ENCODE measurements around the gene FAM20A.

FAM20A gene

DNA sequence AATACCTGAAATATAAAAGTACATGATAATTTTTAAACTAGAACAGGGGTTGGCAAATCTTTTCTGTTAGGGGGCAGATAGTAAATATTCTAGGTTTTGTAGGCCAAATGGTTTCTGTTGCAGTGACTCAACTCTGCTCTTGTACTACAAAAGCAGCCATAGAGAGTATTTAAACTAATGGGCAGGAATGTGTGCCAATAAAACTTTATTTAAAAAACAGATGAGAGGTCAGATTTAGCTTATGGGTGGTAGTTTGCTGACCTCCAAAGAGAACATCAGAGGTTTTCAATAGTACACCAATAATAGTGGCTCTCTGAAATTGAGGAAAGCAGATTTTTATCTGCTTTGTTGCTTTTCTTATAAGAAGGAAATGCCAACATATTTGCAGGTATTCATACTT lies 15.2 kb upstream of the FAM20A start:
- H3K9ac ChIP-seq (ENCODE audit: insufficient read length, low read depth): no peak overlapping the region
- no peak overlapping the region for H3K4me3 ChIP-seq (ENCODE audit: insufficient read length, low read depth)
- no peaks in the 10 kb centered on the region for H3K4me1 ChIP-seq (ENCODE audit: insufficient read depth, insufficient read length)
- TF ChIP-seq ZNF274 (IDR thresholded peaks at IDR 0.05; ENCODE audit: low read depth, low read length) (no peak), SUZ12 (IDR thresholded peaks at IDR 0.05; ENCODE audit: extremely low read depth, insufficient read depth, insufficient read length) (no peak), YY1 (IDR thresholded peaks at IDR 0.05; ENCODE audit: insufficient read depth, insufficient read length) (no peak)
- H3K9me3 ChIP-seq (ENCODE audit: insufficient read depth, low read length): no peaks in the 10 kb centered on the region; the same call in 1 of the 2 replicates
- no peaks in the 10 kb centered on the region for H3K36me3 ChIP-seq (ENCODE audit: insufficient read depth, insufficient read length, low read length)
- H3K27me3 ChIP-seq (ENCODE audit: insufficient read depth, insufficient read length): no peaks in the 10 kb centered on the region
- DNase-seq (ENCODE audit: low read depth, low spot score): no peak

DNA sequence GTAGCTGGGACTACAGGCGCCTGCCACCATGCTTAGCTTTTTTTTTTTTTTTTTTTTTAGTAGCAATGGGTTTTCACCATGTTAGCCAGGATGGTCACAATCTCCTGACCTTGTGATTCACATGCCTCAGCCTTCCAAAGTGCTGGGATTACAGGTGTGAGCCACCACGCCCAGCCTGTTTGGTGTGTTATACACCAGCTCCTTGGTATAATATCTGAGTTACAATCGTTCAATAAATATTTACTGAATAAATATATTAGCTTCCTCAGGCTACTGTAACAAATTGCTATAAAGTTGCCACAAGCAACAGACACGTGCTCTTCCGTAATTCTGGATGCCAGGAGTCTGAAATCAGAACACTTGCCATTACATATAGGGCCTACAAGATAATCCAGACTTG lies 13.6 kb upstream of the FAM20A start:
- no peaks in the 10 kb centered on the region for H3K27me3 ChIP-seq (ENCODE audit: insufficient read depth, insufficient read length)
- DNase-seq (ENCODE audit: low read depth, low spot score): no peak

DNA sequence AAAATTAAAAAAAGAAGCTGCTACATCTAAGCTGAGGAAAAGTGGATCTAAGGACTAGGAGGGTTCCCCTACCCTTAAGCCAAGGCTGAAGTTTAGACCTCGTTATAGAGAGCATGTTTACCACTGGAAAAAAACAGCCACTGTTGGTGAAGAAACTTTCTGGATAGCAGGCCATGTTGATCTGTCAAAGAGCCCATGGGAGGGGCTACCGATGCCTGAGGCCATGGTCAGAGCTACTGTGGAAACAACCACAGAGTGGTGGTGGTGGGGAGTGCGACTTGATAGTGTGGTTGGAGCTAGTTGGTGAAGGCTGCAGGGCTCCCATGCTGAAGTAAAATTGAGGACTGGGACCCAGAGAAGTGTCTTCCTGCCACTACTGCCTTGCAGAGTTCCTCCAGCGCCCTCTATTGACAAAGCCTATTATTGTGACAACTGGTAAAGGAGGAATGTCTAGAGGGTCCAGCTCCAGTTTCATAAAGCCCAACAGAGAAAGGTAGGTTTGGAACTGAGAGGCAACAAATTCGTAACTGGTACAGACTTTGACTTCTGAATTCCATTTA lies 12.7 kb upstream of the FAM20A start:
- TF ChIP-seq ZNF274 (IDR thresholded peaks at IDR 0.05; ENCODE audit: low read depth, low read length): no peak
- TF ChIP-seq SUZ12 (IDR thresholded peaks at IDR 0.05; ENCODE audit: extremely low read depth, insufficient read depth, insufficient read length): no peak
- no peak for TF ChIP-seq YY1 (IDR thresholded peaks at IDR 0.05; ENCODE audit: insufficient read depth, insufficient read length)
- peak; percentile 58 for DNase-seq (ENCODE audit: low read depth, low spot score)
- no peaks in the 10 kb centered on the region for H3K36me3 ChIP-seq (ENCODE audit: insufficient read depth, insufficient read length, low read length)
- H3K4me3 ChIP-seq (ENCODE audit: insufficient read length, low read depth): no peak overlapping the region
- no peak overlapping the region for H3K9ac ChIP-seq (ENCODE audit: insufficient read length, low read depth)
- peaks cover 23% of the 10 kb centered on the region for H3K9me3 ChIP-seq (ENCODE audit: insufficient read depth, low read length)
- H3K27me3 ChIP-seq (ENCODE audit: insufficient read depth, insufficient read length): no peaks in the 10 kb centered on the region
- no peaks in the 10 kb centered on the region for H3K4me1 ChIP-seq (ENCODE audit: insufficient read depth, insufficient read length)

More for the DNA sequence above, 13.6 kb upstream of the FAM20A start:
- TF ChIP-seq YY1 (IDR thresholded peaks at IDR 0.05; ENCODE audit: insufficient read depth, insufficient read length) (no peak), SUZ12 (IDR thresholded peaks at IDR 0.05; ENCODE audit: extremely low read depth, insufficient read depth, insufficient read length) (no peak), ZNF274 (IDR thresholded peaks at IDR 0.05; ENCODE audit: low read depth, low read length) (no peak)
- no peak overlapping the region for H3K4me3 ChIP-seq (ENCODE audit: insufficient read length, low read depth)
- H3K9me3 ChIP-seq (ENCODE audit: insufficient read depth, low read length): peaks cover 14% of the 10 kb centered on the region
- H3K4me1 ChIP-seq (ENCODE audit: insufficient read depth, insufficient read length): no peaks in the 10 kb centered on the region
- H3K9ac ChIP-seq (ENCODE audit: insufficient read length, low read depth): no peak overlapping the region
- no peaks in the 10 kb centered on the region for H3K36me3 ChIP-seq (ENCODE audit: insufficient read depth, insufficient read length, low read length)

DNA sequence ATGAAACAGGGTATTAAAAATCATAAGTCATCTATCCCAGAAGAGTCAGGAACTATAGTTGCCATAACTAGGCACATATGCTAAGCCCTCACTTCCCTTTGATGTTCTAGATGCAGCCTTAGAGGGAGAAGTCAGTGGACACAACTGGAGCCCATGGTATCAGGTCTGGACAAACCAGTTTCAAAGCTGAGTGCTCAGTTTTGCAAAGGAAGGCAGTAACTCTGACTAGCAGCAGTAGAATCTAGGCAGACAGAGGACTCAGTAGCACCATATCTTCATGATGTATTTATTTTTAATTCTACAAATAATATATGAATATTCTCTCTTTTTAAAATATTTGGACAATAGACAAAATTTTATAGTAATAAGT lies 11.7 kb upstream of the FAM20A start:
- TF ChIP-seq SUZ12 (IDR thresholded peaks at IDR 0.05; ENCODE audit: extremely low read depth, insufficient read depth, insufficient read length) (no peak), YY1 (IDR thresholded peaks at IDR 0.05; ENCODE audit: insufficient read depth, insufficient read length) (no peak), ZNF274 (IDR thresholded peaks at IDR 0.05; ENCODE audit: low read depth, low read length) (no peak)
- H3K4me1 ChIP-seq (ENCODE audit: insufficient read depth, insufficient read length): no peaks in the 10 kb centered on the region
- H3K27me3 ChIP-seq (ENCODE audit: insufficient read depth, insufficient read length): no peaks in the 10 kb centered on the region
- H3K36me3 ChIP-seq (ENCODE audit: insufficient read depth, insufficient read length, low read length): no peaks in the 10 kb centered on the region
- H3K9ac ChIP-seq (ENCODE audit: insufficient read length, low read depth): no peak overlapping the region
- DNase-seq (ENCODE audit: low read depth, low spot score): no peak
- no peak overlapping the region for H3K4me3 ChIP-seq (ENCODE audit: insufficient read length, low read depth)
- peaks cover 32% of the 10 kb centered on the region for H3K9me3 ChIP-seq (ENCODE audit: insufficient read depth, low read length)

DNA sequence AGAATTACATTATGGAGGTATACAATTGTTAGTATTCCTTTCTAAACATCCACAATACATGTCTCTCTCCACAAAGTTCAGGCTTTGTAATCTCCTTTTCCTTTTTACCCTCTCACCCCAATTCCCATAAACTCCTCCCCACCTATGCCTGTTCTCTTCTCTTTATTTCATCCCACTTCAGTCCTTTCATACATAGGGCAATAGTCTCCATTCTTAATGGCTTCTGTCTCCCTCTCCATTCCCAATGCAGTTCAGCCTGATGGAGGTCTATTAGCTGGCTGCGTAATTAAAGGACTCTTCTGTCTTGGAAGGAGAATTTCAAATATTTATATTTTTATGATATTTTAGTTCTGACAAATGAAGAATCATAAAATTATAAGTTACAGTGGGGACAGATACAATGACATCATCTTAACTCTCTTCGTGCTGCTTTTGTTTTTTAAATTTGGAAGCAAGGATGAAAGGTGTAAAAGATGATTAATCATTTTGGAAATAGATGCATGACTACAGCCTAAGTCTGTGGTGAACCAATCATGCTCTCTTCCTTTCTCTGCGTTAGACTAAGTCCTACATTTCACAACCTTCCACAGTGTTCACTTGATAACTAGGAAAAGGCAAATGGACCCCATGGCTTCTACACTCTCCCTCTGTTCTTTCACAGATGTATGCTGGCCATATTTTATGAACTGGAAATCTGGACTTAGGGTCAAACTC lies 11.2 kb upstream of the FAM20A start:
- Histone ChIP-seq H3K4me1 (ENCODE audit: insufficient read depth, insufficient read length) (no peaks in the 10 kb centered on the region), H3K9ac (ENCODE audit: insufficient read length, low read depth) (no peak overlapping the region), H3K36me3 (ENCODE audit: insufficient read depth, insufficient read length, low read length) (no peaks in the 10 kb centered on the region), H3K9me3 (ENCODE audit: insufficient read depth, low read length) (peaks cover 37% of the 10 kb centered on the region), H3K4me3 (ENCODE audit: insufficient read length, low read depth) (no peak overlapping the region), H3K27me3 (ENCODE audit: insufficient read depth, insufficient read length) (no peaks in the 10 kb centered on the region)
- no peak for DNase-seq (ENCODE audit: low read depth, low spot score)
- TF ChIP-seq ZNF274 (IDR thresholded peaks at IDR 0.05; ENCODE audit: low read depth, low read length): no peak
- no peak for TF ChIP-seq YY1 (IDR thresholded peaks at IDR 0.05; ENCODE audit: insufficient read depth, insufficient read length)
- TF ChIP-seq SUZ12 (IDR thresholded peaks at IDR 0.05; ENCODE audit: extremely low read depth, insufficient read depth, insufficient read length): no peak

DNA sequence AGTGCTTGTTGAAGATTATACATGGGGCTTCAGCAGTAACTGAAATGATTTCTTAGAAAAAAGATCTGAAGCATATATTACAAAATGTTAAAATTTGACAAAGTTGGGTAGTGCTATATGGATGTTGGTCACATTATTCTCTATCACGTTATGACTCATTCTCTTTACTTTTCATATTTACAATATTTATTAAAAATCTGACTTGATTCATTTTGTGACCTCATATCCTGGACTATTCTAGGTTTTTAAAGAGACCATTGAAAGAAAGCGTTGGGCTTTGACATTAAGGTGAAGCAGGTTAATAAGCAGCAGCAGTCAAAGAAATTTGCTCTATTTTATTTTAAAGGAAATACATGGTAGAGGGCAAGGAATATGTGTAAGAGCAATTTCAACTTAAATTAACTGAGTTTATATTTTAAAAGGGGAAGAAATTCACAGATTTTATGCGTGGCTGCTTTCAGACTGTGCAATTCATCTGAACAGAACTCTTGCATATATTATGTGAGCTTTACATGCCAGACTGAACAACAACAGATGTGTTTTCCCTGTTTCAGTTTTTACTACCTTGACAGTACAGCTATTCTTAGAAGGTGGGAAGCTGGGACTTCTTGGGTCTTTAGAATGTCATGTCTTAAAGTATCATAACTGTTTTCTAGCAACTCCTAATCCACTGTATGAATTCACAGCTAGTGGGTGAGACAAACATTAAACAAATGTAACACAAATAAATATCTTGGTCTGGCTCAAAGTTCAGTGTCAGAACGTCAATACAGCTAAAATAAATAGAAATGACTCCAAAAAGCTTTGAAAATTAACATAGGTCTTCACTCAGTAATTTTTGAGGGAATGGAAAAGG lies 10.4 kb upstream of the FAM20A start:
- peaks cover 38% of the 10 kb centered on the region for H3K9me3 ChIP-seq (ENCODE audit: insufficient read depth, low read length)
- no peaks in the 10 kb centered on the region for H3K4me1 ChIP-seq (ENCODE audit: insufficient read depth, insufficient read length)
- no peak for DNase-seq (ENCODE audit: low read depth, low spot score)
- no peak overlapping the region for H3K4me3 ChIP-seq (ENCODE audit: insufficient read length, low read depth)
- no peaks in the 10 kb centered on the region for H3K36me3 ChIP-seq (ENCODE audit: insufficient read depth, insufficient read length, low read length)
- no peaks in the 10 kb centered on the region for H3K27me3 ChIP-seq (ENCODE audit: insufficient read depth, insufficient read length)
- TF ChIP-seq ZNF274 (IDR thresholded peaks at IDR 0.05; ENCODE audit: low read depth, low read length): no peak
- TF ChIP-seq YY1 (IDR thresholded peaks at IDR 0.05; ENCODE audit: insufficient read depth, insufficient read length): no peak
- TF ChIP-seq SUZ12 (IDR thresholded peaks at IDR 0.05; ENCODE audit: extremely low read depth, insufficient read depth, insufficient read length): no peak
- H3K9ac ChIP-seq (ENCODE audit: insufficient read length, low read depth): no peak overlapping the region

DNA sequence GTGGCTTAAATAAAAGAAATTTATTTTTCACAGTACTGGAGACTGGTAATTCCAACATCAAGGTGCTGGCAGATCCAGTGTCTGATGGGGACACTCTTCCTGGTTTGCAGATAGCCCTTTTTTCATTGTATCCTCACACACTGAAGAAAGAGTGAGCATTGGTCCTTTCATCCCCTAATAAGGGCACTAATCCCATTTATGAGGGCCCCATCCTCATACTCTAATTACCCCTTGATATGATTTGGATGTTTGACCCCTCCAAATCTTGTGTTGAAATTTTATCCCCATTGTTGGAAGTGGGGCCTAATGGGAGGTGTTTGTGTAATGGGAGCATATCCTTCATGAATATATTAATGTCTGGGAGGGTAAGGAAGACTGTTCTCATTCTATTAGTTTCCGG lies 9.4 kb upstream of the FAM20A start:
- Histone ChIP-seq H3K4me1 (ENCODE audit: insufficient read depth, insufficient read length) (no peaks in the 10 kb centered on the region), H3K9ac (ENCODE audit: insufficient read length, low read depth) (no peak overlapping the region), H3K9me3 (ENCODE audit: insufficient read depth, low read length) (peaks cover 38% of the 10 kb centered on the region), H3K36me3 (ENCODE audit: insufficient read depth, insufficient read length, low read length) (no peaks in the 10 kb centered on the region), H3K27me3 (ENCODE audit: insufficient read depth, insufficient read length) (no peaks in the 10 kb centered on the region), H3K4me3 (ENCODE audit: insufficient read length, low read depth) (no peak overlapping the region)
- no peak for DNase-seq (ENCODE audit: low read depth, low spot score)
- TF ChIP-seq SUZ12 (IDR thresholded peaks at IDR 0.05; ENCODE audit: extremely low read depth, insufficient read depth, insufficient read length) (no peak), ZNF274 (IDR thresholded peaks at IDR 0.05; ENCODE audit: low read depth, low read length) (no peak), YY1 (IDR thresholded peaks at IDR 0.05; ENCODE audit: insufficient read depth, insufficient read length) (no peak)

Data from NT2/D1 (cell line).